GM12878 (cell line): ENCODE measurements around the gene AAGAB. TPM values are rescaled to one million over a fixed set of nuclear protein-coding genes. Genes with fewer than 3 reads are reported as not detected.

Experiments
- ATAC-seq: fragments of 200-7000 bp; cut with Tn5 transposase; 3 replicates; pipeline ENCODE4 v1.9.1; 2020; ENCODE audit warnings: mild to moderate bottlenecking, moderate library complexity
- BruUV-seq: library from RNA; stranded (reverse); fragments of 400-500 nt; replicated peaks from 2 replicates; lab custom pipeline; 2021; lab: Mats Ljungman, UMichigan
- CTCF ChIA-PET: fragments of 300-600 bp; sonication (Branson Sonifier 250); formaldehyde crosslinking; extraction: SDS; loops from one replicate; lab custom pipeline; 2021; ENCODE audit warnings: inconsistent platforms; lab: Yijun Ruan, JAX
- POLR2A ChIA-PET: fragments of 350-600 bp; formaldehyde crosslinking; extraction: SDS; loops from one replicate; lab custom pipeline; 2021; ENCODE audit warnings: inconsistent platforms; lab: Charles Lee
- RAD21 ChIA-PET: fragments of 300-600 bp; sonication (Branson Sonifier 250); formaldehyde crosslinking; loops from one replicate; lab custom pipeline; 2023; ENCODE audit warnings: antibody characterized with exemption; ENCODE audit not compliant: unreplicated experiment; lab: Charles Lee
- SMC1A ChIA-PET: fragments of 300-600 bp; sonication (Branson Sonifier 250); formaldehyde crosslinking; loops from one replicate; lab custom pipeline; 2023; ENCODE audit not compliant: unreplicated experiment, uncharacterized antibody; lab: Charles Lee
- DNase-seq: peaks from one replicate; pipeline ENCODE4 v3.0.0-alpha.2; 2011; ENCODE audit warnings: low read depth, low spot score
- FAIRE-seq: peaks from 3 replicates; lab custom pipeline; 2011; peaks lifted over from hg19 to GRCh38; lab: Jason Lieb, UNC
- H2AFZ ChIP-seq: 2 replicates; pipeline ENCODE4 v1.6.0; 2011; ENCODE audit warnings: low read depth, low read length, control low read depth; ENCODE audit not compliant: control insufficient read depth
- H3K27ac ChIP-seq: 2 replicates; pipeline ENCODE4 v1.5.1; 2011; ENCODE audit warnings: control low read depth; ENCODE audit not compliant: control insufficient read depth, insufficient read depth
- H3K27me3 ChIP-seq, 2 experiments: replicated peaks in 1 of 2; 2 replicates each; pipeline versions ENCODE4 v1.6.0 to v1.6.1; 2011; ENCODE audit warnings: low read length in 1 of 2; ENCODE audit not compliant: control insufficient read depth in 2 of 2, insufficient read depth in 2 of 2
- H3K36me3 ChIP-seq, 2 experiments: 2 replicates each; pipeline ENCODE4 v1.5.1; 2011; ENCODE audit warnings: low read length in 1 of 2; ENCODE audit not compliant: control insufficient read depth in 2 of 2, insufficient read depth in 2 of 2
- H3K4me1 ChIP-seq: 2 replicates; pipeline ENCODE4 v1.6.1; 2011; ENCODE audit warnings: mild to moderate bottlenecking, low read length, moderate library complexity, mixed read lengths; ENCODE audit not compliant: control insufficient read depth, insufficient read depth
- H3K4me2 ChIP-seq: 2 replicates; pipeline ENCODE4 v1.6.0; 2011; ENCODE audit warnings: control low read depth; ENCODE audit not compliant: control insufficient read depth, insufficient read depth
- H3K4me3 ChIP-seq: fragments of 200-600 bp; sonication (generic); 2 replicates; pipeline ENCODE4 v1.5.1; 2016
- H3K79me2 ChIP-seq: 2 replicates; pipeline ENCODE4 v1.6.0; 2011; ENCODE audit warnings: low read length; ENCODE audit not compliant: control insufficient read depth, insufficient read depth
- H3K9ac ChIP-seq: 2 replicates; pipeline ENCODE4 v1.8.0; 2011; ENCODE audit warnings: low read length, control low read depth, mixed read lengths; ENCODE audit not compliant: control insufficient read depth, insufficient read depth
- H3K9me3 ChIP-seq: replicated peaks from 3 replicates; pipeline ENCODE4 v1.5.1; 2011; ENCODE audit warnings: mild to moderate bottlenecking, low read length; ENCODE audit not compliant: control insufficient read depth, insufficient read depth
- H4K20me1 ChIP-seq: 2 replicates; pipeline ENCODE4 v1.6.0; 2011; ENCODE audit not compliant: control insufficient read depth, insufficient read depth
- CREB1 ChIP-seq: IDR thresholded peaks from 2 replicates; pipeline ENCODE4 v1.6.1; 2012; ENCODE audit warnings: low read depth, mild to moderate bottlenecking, inconsistent platforms
- ZBED1 ChIP-seq: IDR thresholded peaks from 2 replicates; pipeline ENCODE4 v1.6.1; 2016; ENCODE audit warnings: borderline replicate concordance
- ZNF384 ChIP-seq: IDR thresholded peaks from 2 replicates; pipeline ENCODE4 v1.6.1; 2012; ENCODE audit warnings: low read depth, mild to moderate bottlenecking, low read length, improper control_type of control experiment, borderline replicate concordance
- WGBS: methylation state at CpG from one replicate; pipeline ENCODE4 v1.1.6; 2016; ENCODE audit warnings: low lambda C conversion rate; ENCODE audit not compliant: insufficient replicate concordance, insufficient coverage; ENCODE audit errors: missing lambda C conversion rate; 5-methylcytosine and 5-hydroxymethylcytosine counted together
- in situ Hi-C: fragments of 300-500 bp; cut with MboI; formaldehyde crosslinking; loops from 9 replicates; pipeline ENCODE4 v1.14.3; 2018; ENCODE audit warnings: mixed read lengths
- intact Hi-C: fragments of 100-400 bp; cut with micrococcal nuclease; formaldehyde crosslinking; loops from one replicate; pipeline ENCODE4 v1.14.2; 2022; ENCODE audit not compliant: unreplicated experiment
- polyA plus RNA-seq, 11 experiments: library from polyadenylated mRNA; depleted of rRNA in 4 of 11; unstranded in 6 of 11; stranded (reverse) in 5 of 11; fragments of >200 nt; fragmentation: Nextera tagmentation in 4 of 11; fragmentation: Illumina TruSeq in 1 of 11; extraction: Ambion mirVana in 4 of 11; extraction: Trizol in 1 of 11; gene quantifications; 1 replicate in 1 of 11; 2 replicates in 10 of 11; pipeline versions ENCODE4 v1.2.1 to v1.2.3, GENCODE V29; 2011 to 2016; ENCODE audit warnings: inconsistent platforms in 2 of 11, missing spikeins in 2 of 11, low read depth in 1 of 11
- total RNA-seq, 4 experiments: library from RNA; depleted of rRNA in 3 of 4; stranded (reverse); fragments of >200 nt in 3 of 4; fragmentation: Illumina TruSeq in 1 of 4; extraction: Trizol in 1 of 4; gene quantifications; 2 replicates each; pipeline versions ENCODE4 v1.2.1 to v1.2.3, GENCODE V29; 2013 to 2021

Gene AAGAB
- total and polyA plus RNA-seq, 10 of the 15 experiments (the other 5 are each of a cell fraction or from before 2014, with no cell fraction given) = 11.4 to 62.3 (median 38.0) TPM

GRCh38 chr15:67266870-67267269 is 12.4 kb upstream of the AAGAB start:
- Histone ChIP-seq H3K4me3 (no peak overlapping the region), H3K27me3 (no peaks in the 10 kb centered on the region; a peak in 2 of 4 replicates)
- CTCF ChIA-PET = no interaction called here
- SMC1A ChIA-PET = no interaction called here
- TF ChIP-seq CREB1 (no peak), ZBED1 (no peak)
- TF ChIP-seq, all 136 proteins: peak for 0
- no peak overlapping the region for H2AFZ ChIP-seq
- H3K36me3 ChIP-seq = no peaks in the 10 kb centered on the region
- no peaks in the 10 kb centered on the region for H3K9me3 ChIP-seq
- ChIA-PET RAD21 (no interaction called here), POLR2A (no interaction called here)
- no peaks in the 10 kb centered on the region for H3K79me2 ChIP-seq
- H3K9ac ChIP-seq = no peak overlapping the region
- H4K20me1 ChIP-seq = no peaks in the 10 kb centered on the region
- FAIRE-seq (no peak), DNase-seq (no peak), ATAC-seq (no peak)
- BruUV-seq = no TSS peak
- WGBS = 58% methylated on average over 6 of the region's 6 CpGs
- no peak overlapping the region for H3K4me2 ChIP-seq
- in situ Hi-C loops (no loop called here), intact Hi-C loops (no loop called here)
- no peak overlapping the region for H3K27ac ChIP-seq
- no peaks in the 10 kb centered on the region for H3K4me1 ChIP-seq

- FAIRE-seq = no peak
- ChIA-PET CTCF (no interaction called here), POLR2A (no interaction called here), SMC1A (interaction anchor here (1.2 kb wide), 1 partner anchor 32 kb away, joined by 3 read pairs; no protein-coding TSS in a partner anchor), RAD21 (no interaction called here)
- Histone ChIP-seq H3K9me3 (no peaks in the 10 kb centered on the region), H3K27me3 (no peaks in the 10 kb centered on the region), H3K4me2 (no peak overlapping the region), H3K4me1 (no peaks in the 10 kb centered on the region), H3K4me3 (no peak overlapping the region), H2AFZ (no peak overlapping the region), H4K20me1 (no peaks in the 10 kb centered on the region), H3K36me3 (no peaks in the 10 kb centered on the region), H3K27ac (no peak overlapping the region), H3K9ac (no peak overlapping the region), H3K79me2 (no peaks in the 10 kb centered on the region)
- in situ Hi-C loops (no loop called here), intact Hi-C loops (no loop called here)
- no TSS peak for BruUV-seq
- TF ChIP-seq ZNF384 = no peak
- no peak for ATAC-seq
- DNase-seq = no peak
Measured at GRCh38 chr15:67259806-67260205, 5.3 kb upstream of the AAGAB start.
